Activated CD4-positive, alpha-beta T cell treated with anti-CD3 and anti-CD28 coated beads for 24 hours (primary cell): ENCODE measurements around the gene CACNA1C.

ENCODE experiments used
- DNase-seq, 2 donors: peaks; one replicate each; pipeline ENCODE4 v3.0.0-alpha.2; 2020; ENCODE audit warnings: low read depth in 2 of 2

CACNA1C gene

GRCh38 chr12:2282318-2282717, 229.5 kb downstream of the CACNA1C start:
- DNase-seq, result no peak

GRCh38 chr12:2283480-2283879, 230.7 kb downstream of the CACNA1C start:
- no peak for DNase-seq

- no peak for DNase-seq
Observed at GRCh38 chr12:2283916-2284315, 231.1 kb downstream of the CACNA1C start.

- DNase-seq, result no peak
Observed at GRCh38 chr12:2284321-2284813, 231.6 kb downstream of the CACNA1C start.

- DNase-seq, result peak in 1 of 2 donors; percentile 31
Observed at GRCh38 chr12:2284857-2285256, 232.1 kb downstream of the CACNA1C start.

- no peak for DNase-seq
Observed at GRCh38 chr12:2285462-2285861, 232.7 kb downstream of the CACNA1C start.

GRCh38 chr12:2286047-2286446, 233.3 kb downstream of the CACNA1C start:
- no peak for DNase-seq

GRCh38 chr12:2286461-2287131, 233.8 kb downstream of the CACNA1C start:
- DNase-seq, result no peak

GRCh38 chr12:2287151-2287550, 234.4 kb downstream of the CACNA1C start:
- no peak for DNase-seq

GRCh38 chr12:2287589-2287988, 234.8 kb downstream of the CACNA1C start:
- no peak for DNase-seq

- DNase-seq, result no peak
Observed at GRCh38 chr12:2288001-2288400, 235.2 kb downstream of the CACNA1C start.

- no peak for DNase-seq
Observed at GRCh38 chr12:2288471-2288870, 235.7 kb downstream of the CACNA1C start.

- no peak for DNase-seq
Observed at GRCh38 chr12:2288875-2289274, 236.1 kb downstream of the CACNA1C start.

GRCh38 chr12:2289525-2289924, 236.7 kb downstream of the CACNA1C start:
- DNase-seq, result no peak

GRCh38 chr12:2290091-2290490, 237.3 kb downstream of the CACNA1C start:
- DNase-seq, result no peak

GRCh38 chr12:2290516-2291065, 237.8 kb downstream of the CACNA1C start:
- DNase-seq, result no peak

GRCh38 chr12:2291182-2291832, 238.5 kb downstream of the CACNA1C start:
- DNase-seq, result peak in 1 of 2 donors; percentile 17

- DNase-seq, result no peak
Observed at GRCh38 chr12:2291947-2292346, 239.2 kb downstream of the CACNA1C start.

- no peak for DNase-seq
Observed at GRCh38 chr12:2292560-2292959, 239.8 kb downstream of the CACNA1C start.

- DNase-seq, result no peak
Observed at GRCh38 chr12:2294651-2295475, 242.1 kb downstream of the CACNA1C start.

GRCh38 chr12:2295941-2296461, 243.2 kb downstream of the CACNA1C start:
- DNase-seq, result no peak

- no peak for DNase-seq
Observed at GRCh38 chr12:2297004-2297403, 244.2 kb downstream of the CACNA1C start.
